22Rv1 (cell line): ENCODE data around the gene AGAP6.
"Not testable (repeated sequence)": the region's sequence is repeated elsewhere in the genome, so short reads cannot be mapped to it uniquely, and the experiment has no call there.

Experiments used
- CTCF ChIP-seq: fragments of 450-650 bp; IDR thresholded peaks from 2 replicates; pipeline ENCODE4 v1.5.1; 2017; ENCODE audit warnings: mild to moderate bottlenecking
- ZFX ChIP-seq: fragments of 450-650 bp; IDR thresholded peaks from 2 replicates; pipeline ENCODE4 v1.6.1; 2017; ENCODE audit warnings: antibody characterized with exemption, borderline replicate concordance

DNA sequence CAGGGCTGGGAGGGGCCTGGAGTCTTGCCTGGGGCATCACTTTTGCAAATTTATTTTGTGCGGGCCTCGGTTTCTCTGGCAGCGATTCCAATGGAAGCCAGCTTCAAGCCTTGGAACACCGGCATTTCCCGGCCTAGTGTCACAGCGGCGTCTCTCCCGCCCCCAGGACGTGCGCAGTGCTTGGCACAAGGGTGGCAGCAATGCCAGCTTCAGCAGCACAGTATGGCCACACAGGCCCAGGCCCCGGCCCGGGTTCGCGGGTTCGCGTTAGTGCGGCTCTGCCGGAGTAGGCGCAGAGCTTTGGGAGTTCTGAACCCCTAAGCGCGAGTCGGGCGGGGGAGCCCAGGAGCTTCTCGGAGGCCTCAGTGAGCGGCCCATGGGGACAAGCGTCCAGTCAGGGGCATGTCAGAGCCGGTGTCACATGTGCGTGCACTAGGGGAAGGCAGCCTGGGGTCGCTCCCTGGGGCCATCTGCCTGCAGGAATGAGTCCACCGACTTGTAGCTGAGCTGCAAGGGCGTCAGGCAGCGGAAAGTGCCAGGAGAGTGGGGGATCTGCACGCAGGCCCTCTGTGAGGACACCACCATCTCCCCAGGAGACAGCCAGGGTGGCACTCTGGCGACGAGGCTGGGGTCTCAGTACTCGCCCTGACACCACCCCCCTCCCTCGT lies 36.6 kb downstream of the AGAP6 start:
- not testable (repeated sequence) for TF ChIP-seq ZFX, CTCF
